Measurements from ENCODE around the gene GALNT7.

DNA sequence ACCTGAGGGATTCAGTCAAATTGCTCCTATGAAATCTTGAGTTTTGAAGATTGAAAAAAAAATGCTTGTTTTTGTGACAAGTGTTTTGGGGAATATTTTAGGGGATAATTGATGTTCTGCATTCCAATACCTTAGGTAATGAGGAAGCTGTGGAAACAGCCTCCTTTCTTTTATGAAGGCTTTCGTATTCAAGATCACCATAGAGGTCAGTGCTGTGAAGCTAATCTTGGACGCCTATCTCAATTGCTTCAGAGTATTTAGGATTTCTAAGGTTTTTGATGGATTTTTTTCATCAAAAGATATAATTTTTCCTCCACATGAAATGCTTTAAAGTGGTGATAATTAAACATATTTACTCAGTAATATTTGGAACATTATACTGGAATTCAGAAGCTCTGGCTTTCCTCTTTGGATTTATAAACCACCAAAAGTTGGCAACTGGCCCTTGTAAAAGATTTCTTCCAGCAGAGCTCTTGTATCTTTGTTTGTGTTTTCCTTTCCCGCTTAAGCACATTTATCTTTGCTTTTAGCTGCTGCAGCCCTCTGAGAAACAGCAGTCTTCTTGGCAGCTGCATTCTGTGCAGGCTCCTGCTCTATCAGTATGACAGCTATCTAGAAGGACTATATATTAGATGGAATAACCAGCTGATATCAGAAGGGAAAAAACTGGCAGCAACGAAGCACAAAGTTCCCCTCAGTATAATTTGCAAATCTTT lies 101.9 kb downstream of the GALNT7 start:
- TF ChIP-seq, protein P1, sequence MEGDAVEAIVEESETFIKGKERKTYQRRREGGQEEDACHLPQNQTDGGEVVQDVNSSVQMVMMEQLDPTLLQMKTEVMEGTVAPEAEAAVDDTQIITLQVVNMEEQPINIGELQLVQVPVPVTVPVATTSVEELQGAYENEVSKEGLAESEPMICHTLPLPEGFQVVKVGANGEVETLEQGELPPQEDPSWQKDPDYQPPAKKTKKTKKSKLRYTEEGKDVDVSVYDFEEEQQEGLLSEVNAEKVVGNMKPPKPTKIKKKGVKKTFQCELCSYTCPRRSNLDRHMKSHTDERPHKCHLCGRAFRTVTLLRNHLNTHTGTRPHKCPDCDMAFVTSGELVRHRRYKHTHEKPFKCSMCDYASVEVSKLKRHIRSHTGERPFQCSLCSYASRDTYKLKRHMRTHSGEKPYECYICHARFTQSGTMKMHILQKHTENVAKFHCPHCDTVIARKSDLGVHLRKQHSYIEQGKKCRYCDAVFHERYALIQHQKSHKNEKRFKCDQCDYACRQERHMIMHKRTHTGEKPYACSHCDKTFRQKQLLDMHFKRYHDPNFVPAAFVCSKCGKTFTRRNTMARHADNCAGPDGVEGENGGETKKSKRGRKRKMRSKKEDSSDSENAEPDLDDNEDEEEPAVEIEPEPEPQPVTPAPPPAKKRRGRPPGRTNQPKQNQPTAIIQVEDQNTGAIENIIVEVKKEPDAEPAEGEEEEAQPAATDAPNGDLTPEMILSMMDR (IDR thresholded peaks at IDR 0.05): no peak
- TF ChIP-seq EP300 (IDR thresholded peaks at IDR 0.05) (no peak), POLR2A (IDR thresholded peaks at IDR 0.05) (no peak), POLR2AphosphoS5 (IDR thresholded peaks at IDR 0.05) (no peak)
